KG1 (cell line): ENCODE data around the gene C11orf42.
"Not testable (repeated sequence)": the region's sequence is repeated elsewhere in the genome, so short reads cannot be mapped to it uniquely, and the experiment has no call there.

ENCODE experiments used
- DNase-seq: peaks from one replicate; lab custom pipeline; 2025; lab: John Stamatoyannopoulos, UW

C11orf42 gene

DNA sequence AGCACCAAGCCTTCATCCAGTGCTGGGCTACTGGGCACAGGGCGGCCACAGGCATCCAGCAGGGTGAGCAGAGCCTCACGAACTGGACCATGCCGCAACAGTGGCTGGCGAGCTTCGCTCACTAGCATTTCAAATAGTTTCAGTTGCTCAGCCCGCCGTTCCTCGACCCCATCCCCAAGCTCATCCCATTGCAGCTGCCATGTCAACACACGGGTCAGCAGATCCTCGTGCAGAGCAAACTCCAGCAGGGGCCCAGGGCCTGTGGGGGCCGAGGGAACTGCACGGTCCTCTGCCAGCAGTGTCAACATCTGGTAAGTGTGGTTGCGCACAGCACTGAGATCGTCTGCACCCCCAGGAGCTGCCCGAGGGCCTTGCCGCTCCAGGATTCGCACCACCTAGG lies 18.5 kb downstream of the C11orf42 start:
- no peak for DNase-seq

DNA sequence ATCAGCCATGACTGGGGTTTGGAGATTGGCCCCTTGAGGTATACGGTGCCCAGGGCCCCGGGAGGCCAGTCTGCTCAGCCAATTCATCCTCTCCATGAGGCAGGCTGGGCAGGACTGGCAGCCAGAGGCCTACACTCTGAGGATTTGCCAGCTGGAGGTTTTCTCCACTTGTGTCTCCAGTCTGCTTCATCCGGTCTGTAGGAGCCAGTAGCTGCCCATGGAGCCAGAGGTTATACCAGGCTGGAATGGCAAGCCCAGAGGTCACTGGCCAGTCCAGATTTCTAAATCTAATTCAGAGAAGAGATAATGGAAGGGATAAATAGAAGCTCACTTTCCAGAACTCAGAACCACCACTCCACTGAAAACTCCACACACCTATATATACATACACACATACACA lies 19.1 kb downstream of the C11orf42 start:
- DNase-seq = no peak

DNA sequence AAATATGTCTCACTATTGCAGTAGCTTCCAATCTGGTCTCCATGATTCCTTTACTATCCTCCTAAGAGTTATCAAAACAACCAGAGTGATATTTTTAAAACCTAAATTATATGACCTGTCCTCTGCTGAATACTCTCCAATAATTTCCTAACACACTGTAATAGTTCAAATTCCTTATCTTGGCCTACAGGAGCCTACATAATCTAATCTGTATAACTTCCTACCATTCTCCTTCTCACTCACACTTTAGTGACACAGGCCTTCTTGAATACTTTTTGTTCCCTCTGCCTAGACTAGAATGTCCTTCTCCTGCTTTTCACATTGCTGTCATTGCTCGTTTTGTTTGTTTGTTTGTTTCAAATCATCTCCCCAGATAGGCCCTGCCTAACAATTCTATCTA lies 19.7 kb downstream of the C11orf42 start:
- DNase-seq = no peak

DNA sequence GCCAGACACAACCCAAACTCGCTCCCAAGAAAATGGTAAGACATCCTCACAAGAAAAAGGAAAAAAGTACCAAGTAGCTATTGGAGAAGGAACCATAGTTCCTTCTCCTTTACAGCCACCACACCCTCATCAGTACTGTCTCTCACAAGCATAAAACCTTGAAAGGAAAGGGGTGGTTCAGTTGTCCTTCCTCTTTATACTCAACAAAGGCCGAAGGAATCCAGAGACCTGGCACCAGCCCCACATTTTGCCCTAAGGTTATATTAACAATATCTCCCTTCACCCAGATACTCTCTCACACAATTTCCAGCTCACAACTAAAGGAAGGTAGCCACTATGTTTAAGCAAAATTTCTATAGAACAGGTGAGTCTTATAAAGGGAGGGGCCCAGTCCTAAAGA lies 20.5 kb downstream of the C11orf42 start:
- DNase-seq = no peak

DNA sequence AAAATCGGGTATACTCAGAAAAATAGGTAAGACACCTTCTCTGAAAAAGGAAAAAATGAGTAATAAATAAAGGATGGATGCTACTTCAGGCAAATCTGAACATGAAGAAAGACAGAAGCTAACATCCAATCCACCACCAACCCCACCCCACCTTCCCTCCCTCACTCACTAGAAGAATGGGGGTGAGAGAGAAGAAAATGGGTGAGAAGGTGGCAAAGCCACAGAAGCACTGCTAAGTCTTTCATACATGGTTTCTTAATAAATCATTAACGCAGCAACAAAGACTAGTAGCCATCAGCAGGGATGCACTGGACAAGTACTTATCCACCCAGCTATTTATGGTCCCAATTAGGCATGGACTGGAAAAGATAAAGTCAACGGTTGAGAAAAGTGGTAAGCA lies 23.2 kb downstream of the C11orf42 start:
- no peak for DNase-seq

DNA sequence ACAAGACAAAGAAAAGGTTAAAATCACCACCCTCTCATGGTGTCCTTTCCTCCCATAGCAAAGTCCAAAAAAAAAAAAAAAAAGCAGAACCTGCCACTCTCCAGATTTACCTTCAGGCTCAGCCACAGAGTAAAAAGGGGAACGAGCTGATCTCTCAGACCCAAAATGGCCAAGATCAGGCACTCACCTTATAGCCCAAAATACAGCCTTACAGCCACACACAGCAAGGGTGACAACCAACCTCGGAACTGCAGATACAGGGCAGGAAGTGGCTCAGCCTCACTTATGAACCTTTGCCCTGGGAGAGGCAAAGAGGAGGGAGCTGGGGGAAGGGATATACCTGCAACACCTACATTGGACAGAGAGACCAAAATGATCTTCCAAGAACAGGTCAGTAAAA lies 24.6 kb downstream of the C11orf42 start:
- no peak for DNase-seq

DNA sequence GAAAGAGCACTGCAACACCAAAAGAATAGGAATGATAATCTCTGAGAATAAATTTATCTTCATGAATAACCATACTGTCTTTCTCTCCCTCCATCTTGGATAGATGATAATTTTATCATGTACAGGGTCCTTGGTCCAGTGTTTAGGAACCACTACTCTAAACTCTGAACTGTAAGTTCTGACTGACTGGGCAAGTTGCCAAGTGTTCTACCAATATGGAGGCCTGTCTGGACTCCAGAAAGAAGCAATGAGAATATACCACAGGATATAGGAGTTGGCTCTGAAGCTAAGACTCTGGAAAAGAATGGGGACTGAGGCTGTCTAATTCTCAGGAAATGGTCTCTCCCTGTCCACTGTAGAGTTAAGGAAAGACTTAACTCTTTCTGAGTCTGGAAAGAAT lies 27.5 kb downstream of the C11orf42 start:
- no peak for DNase-seq

DNA sequence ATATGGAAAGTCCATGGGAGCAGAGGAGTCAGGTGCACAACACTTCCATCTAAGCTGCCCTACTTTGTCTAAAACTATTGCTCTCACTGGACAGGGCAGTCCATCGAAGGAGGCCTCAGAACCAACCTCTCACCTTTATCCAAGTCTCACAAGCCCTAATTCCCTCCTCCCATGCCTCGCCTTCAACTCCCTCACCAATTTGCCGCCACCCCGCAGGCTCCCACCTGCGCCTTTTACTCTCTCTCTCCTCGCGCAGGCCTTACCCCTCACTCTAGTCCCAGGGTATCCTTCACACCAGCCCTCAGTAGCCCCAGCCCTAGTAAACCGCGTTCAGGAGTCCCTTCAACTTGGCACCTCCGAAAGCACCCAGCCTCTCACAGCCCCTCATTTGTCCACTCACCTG lies 28.6 kb downstream of the C11orf42 start:
- no peak for DNase-seq

DNA sequence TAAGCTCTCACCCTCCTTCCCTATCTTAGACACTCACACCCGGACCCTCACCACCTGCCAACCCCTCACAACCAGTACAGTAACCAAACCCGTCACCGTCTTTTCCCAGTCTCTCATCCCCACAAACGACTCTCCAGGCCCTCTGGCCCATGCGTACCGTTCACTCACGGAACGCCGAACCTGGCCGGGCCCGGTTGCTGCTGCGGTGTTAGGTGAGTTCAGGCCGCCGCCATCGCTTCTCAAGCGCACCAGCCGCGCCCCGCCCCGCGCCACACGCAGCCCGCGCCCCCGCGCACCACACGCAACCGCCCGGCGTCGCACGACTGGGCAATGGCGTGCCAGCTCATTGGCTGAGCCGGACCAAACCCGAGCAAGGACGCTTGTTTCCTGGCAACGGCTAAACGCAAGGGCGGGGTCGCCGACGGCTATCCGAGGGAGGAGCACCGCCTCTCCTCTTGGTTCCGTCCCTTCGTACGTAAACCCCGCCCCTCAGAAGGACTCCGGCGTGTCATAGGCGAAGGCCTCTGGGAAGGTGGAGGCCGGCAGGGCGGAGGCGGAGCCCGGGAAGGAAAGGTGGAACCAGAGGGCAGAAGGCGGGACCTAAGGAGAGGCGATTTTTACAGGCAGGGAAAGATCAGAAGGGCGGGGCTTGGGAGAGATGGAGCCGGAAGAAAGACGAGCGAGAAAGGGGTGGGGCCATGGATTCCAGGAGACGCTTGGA lies 29.2 kb downstream of the C11orf42 start, which contains the start of gene FHIP1B:
Gene FHIP1B, minus strand, starts transcription at position 250 of the 721 bp plus-strand sequence. CDS start 10,120 bp downstream, outside the sequence.
- peak; percentile 97 for DNase-seq

DNA sequence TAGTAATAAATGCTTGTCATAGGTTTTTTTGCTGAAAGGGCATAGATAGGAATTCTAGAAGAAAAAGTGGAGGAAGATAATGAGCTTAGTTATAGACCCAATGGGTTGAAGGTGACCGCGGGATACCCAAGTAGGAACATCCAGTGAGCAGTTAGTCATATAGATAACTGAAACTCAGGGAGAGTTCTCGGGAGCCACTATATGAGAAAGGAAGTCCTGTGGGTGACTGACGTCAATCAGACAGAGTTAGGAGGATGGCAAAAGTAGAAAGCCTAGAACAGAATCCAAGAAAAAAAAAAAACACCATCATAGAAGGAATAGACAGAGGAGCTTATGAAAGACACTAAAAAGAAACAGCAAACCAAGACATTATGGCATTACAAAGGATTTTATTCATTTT lies 31.9 kb downstream of the C11orf42 start:
- DNase-seq = no peak

DNA sequence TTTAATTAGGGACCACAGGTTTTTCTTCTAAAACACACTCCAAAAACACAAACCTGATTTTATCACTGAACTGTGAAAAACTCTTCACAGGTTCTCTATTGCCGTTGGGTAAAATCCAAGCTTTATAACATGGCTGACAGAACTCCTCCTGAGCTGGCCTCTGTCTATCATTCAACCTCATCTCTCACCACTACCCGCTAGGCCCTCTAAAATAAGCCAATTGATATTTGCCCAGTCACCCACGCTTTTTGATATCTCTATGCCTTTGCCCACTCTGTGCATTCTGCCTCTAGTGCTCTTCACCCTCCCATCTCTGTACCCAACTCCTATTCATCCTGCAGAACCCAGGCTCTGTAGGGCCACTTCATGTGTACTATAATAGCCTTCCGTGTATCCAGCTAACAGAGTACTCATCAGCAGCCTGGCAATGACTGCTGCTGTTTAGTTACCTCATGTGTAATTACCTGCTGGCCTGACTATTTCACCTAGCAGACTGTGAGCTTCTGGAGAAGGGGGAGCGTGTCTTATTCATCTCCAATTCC lies 32.5 kb downstream of the C11orf42 start:
- DNase-seq = no peak

DNA sequence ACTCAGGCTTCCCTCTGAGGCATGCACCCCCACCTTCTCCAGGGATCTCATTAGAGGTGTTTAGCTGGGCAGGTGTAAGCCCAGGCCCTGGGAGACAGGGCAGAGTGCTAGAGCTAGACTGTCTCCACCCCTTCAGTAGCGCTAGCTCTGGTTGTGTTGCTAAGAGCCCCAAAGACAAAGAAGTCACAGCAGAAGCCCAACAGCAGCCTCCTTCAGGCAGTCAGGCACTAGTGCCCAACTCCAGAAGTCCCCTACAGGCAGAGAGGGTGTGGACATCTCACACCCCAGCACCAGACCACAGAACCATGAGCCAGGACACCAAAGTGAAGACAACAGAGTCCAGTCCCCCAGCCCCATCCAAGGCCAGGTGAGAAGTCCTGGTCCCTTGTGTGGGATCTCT lies 33.5 kb downstream of the C11orf42 start, which contains the start of gene CNGA4:
Gene CNGA4, plus strand, starts transcription at position 188 of the 400 bp plus-strand sequence. Its CDS starts 118 bp downstream, at position 306.
- no peak for DNase-seq

DNA sequence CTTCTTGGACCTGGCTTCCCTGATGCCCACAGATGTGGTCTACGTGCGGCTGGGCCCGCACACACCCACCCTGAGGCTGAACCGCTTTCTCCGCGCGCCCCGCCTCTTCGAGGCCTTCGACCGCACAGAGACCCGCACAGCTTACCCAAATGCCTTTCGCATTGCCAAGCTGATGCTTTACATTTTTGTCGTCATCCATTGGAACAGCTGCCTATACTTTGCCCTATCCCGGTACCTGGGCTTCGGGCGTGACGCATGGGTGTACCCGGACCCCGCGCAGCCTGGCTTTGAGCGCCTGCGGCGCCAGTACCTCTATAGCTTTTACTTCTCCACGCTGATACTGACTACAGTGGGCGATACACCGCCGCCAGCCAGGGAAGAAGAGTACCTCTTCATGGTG lies 34.8 kb downstream of the C11orf42 start:
- DNase-seq = no peak

DNA sequence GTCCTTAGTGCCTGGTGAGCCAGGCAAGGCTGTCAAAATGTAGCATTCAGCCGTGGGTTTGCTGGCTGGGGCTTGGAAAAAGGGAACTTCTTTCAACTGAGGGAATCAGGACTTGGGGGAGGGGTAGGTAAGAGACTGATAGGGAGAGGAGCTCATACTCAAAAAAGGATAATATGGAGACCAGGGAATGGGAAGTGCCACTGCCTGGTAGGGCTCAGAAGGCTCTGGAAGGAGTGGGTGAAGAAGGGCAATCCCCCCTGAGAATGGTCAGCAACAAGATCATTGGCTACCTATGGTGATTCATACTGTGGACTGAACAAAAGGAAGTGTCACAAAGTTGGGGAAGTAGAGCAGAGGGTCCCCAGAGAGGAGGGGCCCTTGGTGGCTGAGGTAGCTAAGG lies 35.4 kb downstream of the C11orf42 start:
- DNase-seq = no peak

DNA sequence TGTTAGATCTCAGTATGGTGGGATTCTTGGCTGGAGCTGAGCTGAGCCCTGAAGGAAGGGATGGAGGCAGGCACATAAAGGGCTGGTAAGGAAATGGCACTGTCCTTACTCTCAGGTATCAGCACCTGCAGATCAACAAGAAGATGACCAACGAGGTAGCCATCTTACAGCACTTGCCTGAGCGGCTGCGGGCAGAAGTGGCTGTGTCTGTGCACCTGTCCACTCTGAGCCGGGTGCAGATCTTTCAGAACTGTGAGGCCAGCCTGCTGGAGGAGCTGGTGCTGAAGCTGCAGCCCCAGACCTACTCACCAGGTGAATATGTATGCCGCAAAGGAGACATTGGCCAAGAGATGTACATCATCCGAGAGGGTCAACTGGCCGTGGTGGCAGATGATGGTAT lies 36.0 kb downstream of the C11orf42 start:
- no peak for DNase-seq

DNA sequence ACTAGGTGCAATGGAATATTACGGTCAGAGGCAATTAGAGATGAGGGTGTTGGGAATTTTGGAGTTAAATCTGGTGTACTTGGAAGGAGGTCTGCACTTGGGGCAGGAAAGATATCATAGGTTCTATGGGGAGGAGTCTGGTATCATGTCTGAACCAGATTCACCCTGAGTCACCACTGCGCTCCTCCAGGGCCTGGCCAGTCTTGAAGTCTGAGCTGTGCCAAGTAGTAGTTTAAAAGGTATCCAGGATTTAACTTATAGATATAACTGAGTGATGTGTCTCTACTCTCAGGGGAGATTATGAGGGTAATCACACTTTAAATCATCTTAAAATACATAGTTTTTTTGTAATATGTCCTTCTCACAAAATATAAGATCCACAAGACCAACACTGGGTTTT lies 40.2 kb downstream of the C11orf42 start:
- DNase-seq = no peak

DNA sequence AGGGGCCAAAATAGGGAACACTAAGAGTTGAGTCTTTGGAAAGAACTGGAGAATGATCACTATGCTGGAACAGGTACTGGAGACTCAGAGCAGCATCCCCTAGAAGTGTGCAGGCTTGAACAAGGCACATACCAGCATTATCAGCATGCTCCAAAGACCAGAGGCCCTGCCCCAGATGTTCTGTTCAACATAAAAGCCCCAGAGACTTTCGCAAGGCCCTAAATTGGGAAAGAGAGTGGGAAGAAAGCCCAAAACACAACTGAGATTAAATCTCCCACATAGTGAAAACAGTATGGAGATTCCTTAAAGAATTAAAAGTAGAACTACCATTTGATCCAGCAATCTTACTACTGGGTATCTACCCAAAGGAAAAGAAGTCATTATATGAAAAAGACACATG lies 42.9 kb downstream of the C11orf42 start:
- DNase-seq = no peak

DNA sequence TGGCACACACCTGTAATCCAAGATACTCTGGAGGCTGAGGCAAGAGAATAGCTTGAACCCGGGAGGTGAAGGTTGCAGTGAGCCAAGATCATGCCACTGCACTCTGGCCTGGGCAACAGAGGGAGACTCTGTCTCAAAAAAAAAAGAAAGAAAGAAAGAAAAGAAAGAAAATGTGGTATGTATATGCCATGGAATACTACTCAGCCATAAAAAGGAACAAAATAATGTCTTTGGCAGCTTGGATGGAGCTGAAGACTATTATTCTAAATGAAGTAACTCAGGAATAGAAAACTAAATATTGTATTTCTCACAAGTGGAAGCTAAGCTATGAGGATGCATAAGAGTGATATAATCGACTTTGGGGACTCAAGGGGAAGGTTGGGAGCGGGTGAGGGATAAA lies 43.5 kb downstream of the C11orf42 start:
- DNase-seq = not testable (repeated sequence)

DNA sequence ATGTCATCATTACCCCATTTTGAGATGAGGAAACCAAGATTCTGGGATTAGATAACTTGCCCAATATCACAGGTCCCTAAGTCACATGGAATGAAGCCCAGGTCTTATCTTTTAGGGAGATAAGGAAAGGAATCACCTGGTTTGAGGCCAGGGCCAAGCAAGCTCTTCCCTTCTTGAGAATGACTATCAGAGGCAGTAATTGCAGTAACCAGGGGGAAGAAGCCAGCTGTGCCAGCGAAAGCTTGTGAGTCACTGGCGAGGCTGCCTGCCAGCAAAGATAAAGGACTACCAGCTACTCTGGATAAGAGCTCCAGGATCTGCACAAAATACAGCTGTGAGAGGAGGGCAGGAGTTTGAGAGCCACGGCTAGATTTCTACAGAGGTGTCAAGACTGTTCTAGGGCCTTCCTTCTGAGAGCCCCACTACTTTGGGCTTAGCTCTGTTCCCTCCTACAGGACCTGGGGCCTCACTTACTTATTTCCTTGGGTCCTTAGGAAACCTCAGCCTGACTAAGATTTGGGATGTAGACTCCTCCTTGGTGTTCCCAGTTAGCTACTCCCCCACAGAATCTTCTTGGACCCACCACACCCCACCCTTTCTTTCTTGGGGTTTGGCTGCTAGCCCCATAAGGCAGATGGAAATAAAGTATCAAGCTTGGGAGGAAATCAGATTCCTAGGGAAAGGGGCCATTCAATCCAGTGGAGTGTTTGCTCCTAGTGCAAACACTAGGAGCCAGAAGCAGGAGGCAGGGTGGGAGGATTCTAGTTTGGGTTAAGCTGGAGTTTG lies 44.6 kb downstream of the C11orf42 start:
- DNase-seq = no peak

DNA sequence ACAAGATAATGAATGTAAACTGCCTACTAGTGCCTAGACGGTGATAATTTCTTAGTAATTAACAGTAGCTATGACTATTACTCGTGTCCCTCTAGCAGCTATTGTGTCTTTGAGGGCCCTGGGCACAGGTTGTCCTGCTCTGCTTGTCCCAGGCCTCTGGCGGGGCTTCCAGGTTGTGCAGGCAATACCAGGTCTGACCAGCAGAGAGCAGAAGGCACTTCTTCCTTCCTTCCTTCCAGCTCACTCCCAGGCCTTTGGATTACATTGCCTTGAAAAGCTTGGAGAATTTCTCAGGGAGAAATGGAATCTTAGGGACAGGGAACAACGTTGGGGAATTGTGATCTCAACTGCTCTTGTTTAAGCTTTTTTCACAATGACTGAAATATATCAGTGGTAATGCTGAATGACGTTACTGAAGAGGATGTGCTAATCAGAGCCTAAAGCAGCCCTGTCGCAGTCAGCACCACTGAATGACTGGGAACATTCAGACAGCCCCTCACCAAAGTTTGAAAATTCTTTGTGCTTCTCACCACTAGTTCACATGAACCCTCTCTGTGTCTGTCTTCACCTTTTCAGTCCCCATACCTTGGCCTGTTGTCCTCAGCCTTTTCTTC lies 45.9 kb downstream of the C11orf42 start:
- no peak for DNase-seq

DNA sequence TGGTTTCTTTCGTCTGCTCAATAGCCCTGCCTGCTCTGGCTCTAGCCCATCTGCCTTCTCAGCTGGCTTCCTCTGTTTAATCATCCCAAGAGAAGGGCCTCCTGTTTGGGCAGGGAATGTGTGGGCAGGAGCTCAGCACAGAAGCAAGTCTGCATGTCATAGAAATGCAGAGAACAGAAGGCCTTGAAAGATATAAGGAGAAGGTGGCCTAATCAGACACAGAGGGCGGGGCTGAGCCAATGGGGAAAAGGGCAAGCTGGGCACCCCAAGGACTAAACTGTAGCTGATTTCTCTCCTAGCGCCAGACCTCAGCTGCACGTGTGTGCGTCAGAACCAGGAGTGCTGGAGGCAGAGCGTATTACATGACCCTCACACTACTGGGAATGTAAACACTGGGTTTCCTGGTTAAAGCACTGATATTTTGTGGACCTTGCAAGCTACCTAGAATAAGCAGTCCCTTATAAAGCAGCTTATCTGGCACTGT lies 46.7 kb downstream of the C11orf42 start:
- no peak for DNase-seq

DNA sequence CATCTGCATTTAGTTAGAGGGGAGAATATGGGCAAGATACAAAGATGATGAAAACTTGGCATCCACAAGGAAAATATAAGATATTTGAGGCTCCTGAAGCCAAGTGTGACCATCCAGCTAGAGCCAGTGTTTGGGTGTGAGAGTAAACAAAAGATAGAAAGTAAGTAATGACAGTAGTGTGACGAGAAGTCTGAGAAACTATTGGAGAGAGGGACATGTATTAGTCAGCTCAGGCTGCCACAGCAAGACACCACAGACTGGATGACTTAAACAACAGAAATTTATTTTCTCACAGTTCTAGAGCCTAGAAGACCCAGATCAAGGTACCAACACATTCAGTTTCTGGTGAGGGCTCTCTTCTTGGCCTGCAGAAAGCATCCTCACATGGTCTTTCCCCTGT lies 47.8 kb downstream of the C11orf42 start:
- DNase-seq = no peak

DNA sequence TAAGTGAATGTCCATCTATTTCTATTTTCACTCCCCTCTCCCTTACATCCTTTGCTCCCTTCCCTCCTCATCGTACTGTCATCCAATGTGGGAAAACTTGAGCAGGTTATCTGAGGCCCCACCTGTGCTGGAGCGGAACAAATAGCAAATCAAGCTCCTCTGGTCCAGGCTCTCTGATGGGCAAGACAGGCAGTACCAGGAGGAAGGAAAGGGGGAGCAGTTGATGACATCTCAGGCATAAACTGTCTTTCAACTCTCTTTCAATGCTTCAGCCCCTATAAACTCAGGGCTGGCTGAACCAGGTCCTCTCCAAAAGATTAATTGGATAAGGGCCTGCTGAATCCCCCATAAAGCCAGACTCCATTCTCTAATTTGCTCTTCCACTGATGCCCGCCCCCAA lies 52.8 kb downstream of the C11orf42 start:
- no peak for DNase-seq
